Activated B cell treated with CpG ODN at 0.5 μM for 24 hours (primary cell): ENCODE data around the gene MEN1. TPM values are rescaled to one million over a fixed set of nuclear protein-coding genes. Genes with fewer than 3 reads are reported as not detected.

Experiments
- ATAC-seq: fragments of 200-7000 bp; cut with Tn5 transposase; one replicate; pipeline ENCODE4 v1.10.0; 2021; ENCODE audit warnings: low read depth, mild to moderate bottlenecking, moderate library complexity
- CTCF ChIA-PET: fragments of 350-600 bp; sonication (Branson Sonifier 250); formaldehyde crosslinking; loops from one replicate; lab custom pipeline; 2021; ENCODE audit warnings: antibody characterized with exemption; lab: Charles Lee
- POLR2A ChIA-PET: fragments of 350-600 bp; sonication (Branson Sonifier 250); formaldehyde crosslinking; loops from one replicate; lab custom pipeline; 2021; ENCODE audit warnings: antibody characterized with exemption; lab: Charles Lee
- DNase-seq: peaks from one replicate; pipeline ENCODE4 v3.0.0; 2022
- H3K27ac Mint-ChIP-seq: one replicate; pipeline ENCODE4 v1.8.0; 2020; ENCODE audit warnings: mixed read lengths
- H3K27me3 Mint-ChIP-seq: one replicate; pipeline ENCODE4 v1.8.0; 2021; ENCODE audit warnings: mixed read lengths
- H3K36me3 Mint-ChIP-seq: one replicate; pipeline ENCODE4 v1.8.0; 2021; ENCODE audit warnings: low read depth, mixed read lengths
- H3K4me1 Mint-ChIP-seq: one replicate; pipeline ENCODE4 v1.8.0; 2021; ENCODE audit warnings: mixed read lengths
- H3K4me3 Mint-ChIP-seq: one replicate; pipeline ENCODE4 v1.8.0; 2020; ENCODE audit warnings: mild to moderate bottlenecking, mixed read lengths
- H3K9me3 Mint-ChIP-seq: one replicate; pipeline ENCODE4 v1.8.0; 2020; ENCODE audit warnings: mixed read lengths
- intact Hi-C: fragments of 100-400 bp; cut with micrococcal nuclease; formaldehyde crosslinking; loops from one replicate; pipeline ENCODE4 v1.15.1; 2024
- total RNA-seq: library from RNA; stranded (reverse); gene quantifications from 2 replicates; pipeline ENCODE4 v1.2.3, GENCODE V29; 2022
- TF ChIP-seq, protein P1 (sequence below): fragments of 200-600 bp; IDR thresholded peaks from one replicate; pipeline ENCODE4 v1.8.0; 2022; ENCODE audit warnings: antibody characterized with exemption, mild to moderate bottlenecking

Gene MEN1
- total RNA-seq, 1 donor from 2014 or later, result 44.6 TPM

DNA sequence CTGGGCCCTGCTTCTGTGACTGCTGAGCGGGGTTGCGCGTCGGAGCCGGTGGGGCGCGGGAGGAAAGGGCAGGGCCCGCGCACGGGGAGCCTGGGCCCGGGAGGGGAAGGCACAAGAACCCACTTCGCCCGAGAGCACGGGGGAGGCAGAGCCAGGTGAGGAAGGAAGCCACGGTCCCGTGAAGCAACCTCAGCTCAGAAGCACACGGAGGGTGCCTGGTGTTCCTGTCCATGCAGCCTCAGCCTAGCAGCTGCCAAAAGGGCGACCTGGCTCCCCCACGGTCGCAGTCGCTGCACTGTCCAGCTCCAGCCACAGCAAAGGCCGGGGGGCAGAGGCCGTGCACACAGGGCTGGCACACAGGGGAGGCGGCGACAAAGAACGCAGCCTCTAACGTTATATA is 43.4 kb upstream of the MEN1 start:
- peak; percentile 30 for DNase-seq
- no peaks in the 10 kb centered on the region for H3K27me3 Mint-ChIP-seq
- H3K27ac Mint-ChIP-seq, result peak overlapping the region; percentile 95
- TF ChIP-seq, protein P1, sequence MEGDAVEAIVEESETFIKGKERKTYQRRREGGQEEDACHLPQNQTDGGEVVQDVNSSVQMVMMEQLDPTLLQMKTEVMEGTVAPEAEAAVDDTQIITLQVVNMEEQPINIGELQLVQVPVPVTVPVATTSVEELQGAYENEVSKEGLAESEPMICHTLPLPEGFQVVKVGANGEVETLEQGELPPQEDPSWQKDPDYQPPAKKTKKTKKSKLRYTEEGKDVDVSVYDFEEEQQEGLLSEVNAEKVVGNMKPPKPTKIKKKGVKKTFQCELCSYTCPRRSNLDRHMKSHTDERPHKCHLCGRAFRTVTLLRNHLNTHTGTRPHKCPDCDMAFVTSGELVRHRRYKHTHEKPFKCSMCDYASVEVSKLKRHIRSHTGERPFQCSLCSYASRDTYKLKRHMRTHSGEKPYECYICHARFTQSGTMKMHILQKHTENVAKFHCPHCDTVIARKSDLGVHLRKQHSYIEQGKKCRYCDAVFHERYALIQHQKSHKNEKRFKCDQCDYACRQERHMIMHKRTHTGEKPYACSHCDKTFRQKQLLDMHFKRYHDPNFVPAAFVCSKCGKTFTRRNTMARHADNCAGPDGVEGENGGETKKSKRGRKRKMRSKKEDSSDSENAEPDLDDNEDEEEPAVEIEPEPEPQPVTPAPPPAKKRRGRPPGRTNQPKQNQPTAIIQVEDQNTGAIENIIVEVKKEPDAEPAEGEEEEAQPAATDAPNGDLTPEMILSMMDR, result no peak
- intact Hi-C loops, result no loop called here
- POLR2A ChIA-PET, result interaction anchor here (0.6 to 27.6 kb wide), 11 partner anchors 11 to 567 kb away, joined by 3 to 1194 read pairs (median 6); partner anchors contain the start of genes ARL2, EHD1, MAP4K2 and RASGRP2
- H3K4me3 Mint-ChIP-seq, result peak overlapping the region; percentile 75
- no peaks in the 10 kb centered on the region for H3K9me3 Mint-ChIP-seq
- CTCF ChIA-PET, result interaction anchor here (0.9 to 12.6 kb wide), 7 partner anchors 10 to 161 kb away, joined by 3 to 213 read pairs (median 5); partner anchors contain the start of genes ARL2 and EHD1
- no peak for ATAC-seq
- peaks cover 58% of the 10 kb centered on the region for H3K36me3 Mint-ChIP-seq
- H3K4me1 Mint-ChIP-seq, result peaks cover 94% of the 10 kb centered on the region

DNA sequence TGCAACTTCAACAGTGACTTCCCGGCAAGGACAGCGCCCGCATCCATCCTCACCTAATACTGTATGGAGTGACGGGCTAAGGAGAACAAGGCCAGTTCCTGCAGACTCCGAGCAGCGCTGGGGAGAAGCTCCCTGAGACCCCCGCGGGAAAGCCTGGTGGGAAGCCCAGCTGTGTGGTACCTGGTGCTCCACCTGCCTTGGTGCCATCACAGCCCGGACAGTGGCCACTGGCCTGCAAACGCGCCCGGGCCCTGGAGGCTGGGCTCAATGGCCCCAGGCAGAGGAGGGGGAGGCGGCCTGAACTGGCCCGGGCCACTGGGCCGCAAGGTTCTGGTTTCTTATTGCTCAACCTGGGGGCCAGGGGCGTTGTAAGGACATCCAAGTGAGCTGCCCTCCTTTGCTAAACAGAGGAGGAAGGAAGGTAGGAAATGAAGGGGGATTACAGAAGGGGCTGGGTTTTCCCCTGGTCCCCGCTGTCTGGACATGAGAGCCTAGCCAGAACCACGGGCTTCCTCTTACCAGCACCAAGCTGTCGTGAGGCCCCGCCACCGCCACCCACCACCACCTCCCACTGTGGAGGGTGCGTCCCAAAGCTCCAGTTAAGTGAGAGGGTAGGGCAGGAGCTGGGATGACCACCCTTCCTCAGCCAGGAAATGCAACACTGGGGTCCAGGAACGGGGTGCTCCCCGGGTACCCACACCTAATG is 42.6 kb upstream of the MEN1 start:
- CTCF ChIA-PET, result interaction anchor here (0.9 to 12.6 kb wide), 7 partner anchors 11 to 161 kb away, joined by 3 to 213 read pairs (median 5); partner anchors contain the start of genes ARL2 and EHD1
- no peaks in the 10 kb centered on the region for H3K27me3 Mint-ChIP-seq
- no peaks in the 10 kb centered on the region for H3K9me3 Mint-ChIP-seq
- H3K36me3 Mint-ChIP-seq, result peaks cover 53% of the 10 kb centered on the region
- DNase-seq (peak; percentile 48), ATAC-seq (no peak)
- peaks cover 95% of the 10 kb centered on the region for H3K4me1 Mint-ChIP-seq
- intact Hi-C loops, result no loop called here
- TF ChIP-seq, protein P1, result no peak
- H3K27ac Mint-ChIP-seq, result peak overlapping the region; percentile 95
- H3K4me3 Mint-ChIP-seq, result peak overlapping the region; percentile 75
- POLR2A ChIA-PET, result interaction anchor here (0.6 to 27.6 kb wide), 14 partner anchors 11 to 735 kb away, joined by 3 to 1194 read pairs (median 6); partner anchors contain the start of genes ARL2, EHD1, MAJIN and MAP4K2

DNA sequence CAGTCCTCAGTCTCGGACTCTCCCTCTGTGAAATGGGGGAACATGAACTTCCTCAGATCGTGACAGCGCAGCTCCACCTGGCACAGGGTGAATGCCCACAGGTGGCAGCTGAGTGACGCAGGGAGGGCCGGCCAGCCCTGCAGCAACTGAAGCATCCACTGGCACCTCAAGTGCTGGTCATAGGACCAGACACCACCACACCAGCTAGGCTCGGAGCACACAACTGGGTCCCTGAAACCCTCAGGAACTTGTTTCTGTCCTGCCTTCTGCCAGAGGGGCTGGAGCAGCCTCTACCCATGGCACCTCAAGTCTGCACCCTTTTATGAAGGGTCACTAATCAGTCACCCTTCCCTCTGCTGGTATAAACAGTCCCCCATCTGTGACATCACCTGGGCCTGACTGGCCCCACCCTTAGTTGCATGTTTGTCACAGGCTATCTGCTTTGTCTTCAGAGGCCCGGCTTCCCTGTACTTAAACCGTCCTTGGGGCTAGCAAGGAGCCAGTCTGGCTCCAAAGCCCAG is 41.5 kb upstream of the MEN1 start:
- H3K27me3 Mint-ChIP-seq, result no peaks in the 10 kb centered on the region
- ATAC-seq (peak; percentile 40), DNase-seq (peak; percentile 64)
- H3K4me3 Mint-ChIP-seq, result peak overlapping the region; percentile 71
- no peaks in the 10 kb centered on the region for H3K9me3 Mint-ChIP-seq
- ChIA-PET CTCF (interaction anchor here (2.2 to 12.6 kb wide), 4 partner anchors 12 to 42 kb away, joined by 16 to 213 read pairs (median 90); partner anchors contain the start of gene EHD1), POLR2A (interaction anchor here (0.6 to 27.6 kb wide), 20 partner anchors 12 to 736 kb away, joined by 3 to 1194 read pairs (median 6); partner anchors contain the start of genes CCDC88B, EHD1, FAU and MALAT1)
- TF ChIP-seq, protein P1, result no peak
- H3K36me3 Mint-ChIP-seq, result peaks cover 48% of the 10 kb centered on the region
- intact Hi-C loops, result loop anchor here (1.0 to 2.0 kb wide), 7 partner anchors 7 to 265 kb away; partner anchors contain the start of genes EHD1, MAP4K2, SF1 and ZNHIT2
- H3K27ac Mint-ChIP-seq, result peak overlapping the region; percentile 95
- peaks cover 97% of the 10 kb centered on the region for H3K4me1 Mint-ChIP-seq

DNA sequence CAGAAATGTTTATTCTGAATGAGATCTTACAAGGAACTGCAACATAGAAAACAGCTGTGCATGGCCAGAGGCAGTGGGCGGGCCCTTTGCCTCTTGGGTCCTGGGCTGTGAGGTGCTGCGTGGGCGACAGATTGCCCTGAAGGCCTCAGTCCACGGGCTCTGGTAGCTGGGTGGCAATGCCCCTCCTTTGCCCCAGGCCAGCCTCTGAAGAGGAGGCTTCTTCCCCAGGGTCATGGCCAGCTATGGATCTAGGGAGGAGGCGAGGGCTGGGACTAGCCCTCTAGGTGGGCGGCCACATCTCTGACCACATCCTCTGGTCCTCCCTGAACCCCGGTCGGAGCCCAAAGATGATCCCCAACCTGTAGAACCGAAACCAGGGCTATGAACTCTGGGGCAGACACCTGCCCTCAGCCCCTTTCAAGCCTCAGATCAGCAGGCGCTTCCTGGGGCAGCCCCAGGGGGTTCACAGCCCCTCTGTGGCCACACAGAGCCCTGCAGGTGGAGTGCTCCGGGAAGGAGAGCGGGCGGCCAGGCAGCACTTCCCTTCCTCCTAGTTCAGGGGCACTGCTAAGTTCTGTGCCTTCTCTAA is 40.7 kb upstream of the MEN1 start:
- ChIA-PET CTCF (interaction anchor here (1.4 to 12.6 kb wide), 5 partner anchors 13 to 63 kb away, joined by 3 to 213 read pairs (median 18); partner anchors contain the start of gene EHD1), POLR2A (interaction anchor here (0.5 to 27.6 kb wide), 28 partner anchors 13 to 648 kb away, joined by 3 to 1194 read pairs (median 4); partner anchors contain the start of genes CCDC88B, EHD1, FAU and MALAT1)
- Mint-ChIP-seq H3K27me3 (no peaks in the 10 kb centered on the region), H3K4me3 (peak overlapping the region; percentile 71), H3K4me1 (peaks cover 90% of the 10 kb centered on the region), H3K9me3 (no peaks in the 10 kb centered on the region), H3K36me3 (peaks cover 40% of the 10 kb centered on the region), H3K27ac (peak overlapping the region; percentile 95)
- DNase-seq, result peak; percentile 78
- peak; percentile 65 for ATAC-seq
- TF ChIP-seq, protein P1, result no peak
- intact Hi-C loops, result loop anchor here (1.0 to 2.0 kb wide), 7 partner anchors 8 to 266 kb away; partner anchors contain the start of genes EHD1, MAP4K2, SF1 and ZNHIT2
